IPS-NIHi7 (cell line): ENCODE results near the gene SKA3.

ENCODE experiments used
- DNase-seq: peaks from one replicate; pipeline ENCODE4 v3.0.0; 2012; ENCODE audit warnings: mixed read lengths; ENCODE audit errors: extremely low spot score

SKA3 gene

DNA sequence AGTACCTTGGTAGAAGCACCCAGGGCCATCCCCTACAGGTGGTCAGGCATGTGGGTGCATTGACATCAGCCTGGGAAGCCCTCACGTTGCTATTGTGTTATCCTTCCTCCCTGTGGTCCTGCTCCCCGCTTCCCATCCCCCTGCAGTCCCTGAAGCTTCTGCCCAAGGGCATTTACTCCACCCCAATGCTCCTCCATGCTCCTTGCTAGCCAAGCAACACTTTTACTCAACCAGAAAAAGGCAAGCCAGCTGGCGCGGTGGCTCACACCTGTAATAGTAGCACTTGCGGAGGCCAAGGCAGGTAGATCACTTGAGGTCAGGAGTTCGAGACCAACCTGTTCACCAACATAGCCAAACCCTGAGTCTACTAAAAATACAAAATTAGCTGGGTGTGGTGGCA lies 60.2 kb downstream of the SKA3 start:
- no peak for DNase-seq

DNA sequence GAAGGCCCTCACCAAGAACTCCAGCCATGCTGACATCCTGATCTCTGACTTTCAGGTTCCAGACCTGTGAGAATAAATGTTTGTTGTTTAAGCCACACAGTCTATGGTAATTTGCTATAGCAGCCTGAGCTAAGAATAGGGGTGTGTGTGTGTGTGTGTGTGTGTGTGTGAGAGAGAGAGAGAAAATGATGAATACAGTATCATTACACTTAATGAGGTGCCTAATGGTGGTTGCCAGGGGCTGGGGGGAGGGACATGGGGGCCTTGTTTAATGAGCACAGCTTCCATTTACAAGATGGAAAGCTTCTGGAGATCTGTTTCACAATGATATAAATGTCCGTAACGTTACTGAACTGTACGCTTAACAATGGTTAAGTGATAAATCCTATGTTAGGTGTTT lies 61.1 kb downstream of the SKA3 start:
- no peak for DNase-seq

DNA sequence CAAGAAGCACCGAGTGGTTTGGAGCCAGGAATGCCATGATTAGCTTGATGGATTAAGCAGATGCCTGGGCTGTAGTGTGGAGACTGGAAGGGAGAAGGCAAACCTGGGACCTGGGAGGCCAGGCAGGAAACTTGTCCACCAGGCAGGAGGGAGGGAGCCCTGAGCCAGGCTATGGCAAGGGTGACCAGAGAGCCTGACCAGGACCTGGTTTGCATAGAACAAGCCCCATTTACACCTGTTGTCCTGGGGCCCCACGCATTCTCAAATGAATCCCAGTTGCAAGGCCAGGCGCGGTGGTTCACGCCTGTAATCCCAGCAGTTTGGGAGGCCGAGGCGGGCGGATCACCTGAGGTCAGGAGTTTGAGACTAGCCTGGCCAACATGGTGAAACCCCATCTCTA lies 64.8 kb downstream of the SKA3 start:
- no peak for DNase-seq

DNA sequence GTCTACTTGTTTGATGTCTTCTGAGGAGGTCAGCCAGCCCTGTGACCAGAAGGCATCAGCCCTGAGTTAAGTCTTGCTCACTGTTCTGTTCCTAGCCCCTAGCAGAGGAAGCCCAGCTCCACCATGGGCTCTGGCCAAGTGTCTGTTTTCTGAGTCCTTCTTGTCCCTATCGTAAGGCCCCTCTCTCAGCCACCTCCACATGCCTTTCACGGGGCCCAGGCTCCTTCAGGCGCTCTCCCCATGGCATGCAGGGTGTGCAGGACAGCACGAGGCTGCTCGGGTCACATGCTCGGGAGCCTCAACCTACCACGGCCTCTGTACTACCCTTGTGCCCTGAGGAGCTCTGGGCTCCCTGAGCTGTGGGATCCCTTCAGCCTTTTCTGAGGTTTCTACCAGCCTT lies 67.2 kb downstream of the SKA3 start:
- no peak for DNase-seq

DNA sequence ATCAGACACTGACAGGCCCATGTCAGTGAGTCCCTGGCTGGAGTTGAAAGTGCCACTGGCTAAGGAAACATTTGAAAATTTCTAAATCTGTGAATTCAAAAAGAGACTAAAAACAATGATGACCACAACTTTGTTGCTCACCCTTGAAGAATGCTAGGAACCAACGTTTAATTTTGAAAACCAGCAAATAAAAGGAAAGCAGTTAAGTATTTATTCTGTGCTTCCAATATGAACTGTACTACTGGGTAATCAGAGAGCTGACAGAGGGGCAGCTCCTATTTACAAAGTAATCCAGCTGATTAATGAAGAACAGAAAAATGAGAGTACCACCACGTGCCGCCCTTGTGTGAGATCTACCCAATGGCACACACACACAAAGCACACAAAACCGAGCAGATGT lies 70.3 kb downstream of the SKA3 start:
- DNase-seq, result no peak

DNA sequence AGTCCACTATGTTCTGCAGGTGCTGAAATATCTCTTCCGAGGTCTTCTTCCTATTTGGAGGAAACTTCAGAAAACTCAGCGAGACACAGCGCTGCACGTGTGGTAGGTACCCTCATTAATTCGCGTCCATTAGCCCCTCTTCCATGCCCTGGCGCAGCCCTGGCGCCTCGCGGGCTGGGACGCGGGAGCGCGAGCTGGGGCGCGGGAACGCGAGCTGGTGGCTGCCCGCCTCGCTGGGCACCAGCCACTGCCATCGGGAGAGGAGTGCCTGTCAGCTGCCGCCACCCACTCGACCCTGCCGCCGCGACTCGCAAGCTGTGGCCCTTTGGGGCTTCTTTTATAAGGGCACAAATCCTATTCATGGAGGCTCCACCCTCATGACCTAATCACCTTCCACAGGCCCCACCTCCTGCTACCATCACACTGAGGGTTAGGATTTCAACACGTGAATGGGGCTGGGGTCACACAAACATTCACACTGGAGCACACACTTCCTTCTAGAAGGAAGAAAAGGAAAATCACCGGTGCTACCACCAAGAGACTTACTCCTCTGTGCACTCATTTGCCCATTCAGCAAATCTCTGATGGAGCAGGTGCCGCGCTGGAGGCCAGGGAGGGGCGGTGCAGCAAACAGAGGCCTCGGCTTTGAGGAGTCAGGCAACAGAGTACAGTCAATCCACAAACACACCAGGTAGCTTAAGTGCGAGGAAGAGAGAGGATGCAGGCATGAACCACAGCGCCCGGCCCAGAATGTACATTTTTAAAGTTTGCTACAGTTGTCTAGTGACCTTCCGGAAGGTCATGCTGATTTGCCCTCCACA lies 71.9 kb downstream of the SKA3 start:
- DNase-seq, result no peak
